HEK293 (cell line): Measurements from ENCODE around the gene ACADVL.

Experiments used
- CTCF ChIA-PET: fragments of 350-600 bp; formaldehyde crosslinking; extraction: SDS; loops from one replicate; lab custom pipeline; 2021; ENCODE audit warnings: antibody characterized with exemption; lab: Yijun Ruan, JAX
- POLR2A ChIA-PET: fragments of 300-600 bp; formaldehyde crosslinking; extraction: SDS; loops from one replicate; lab custom pipeline; 2020; ENCODE audit warnings: antibody characterized with exemption, inconsistent platforms; lab: Yijun Ruan, JAX
- H3K27ac ChIP-seq: fragments of 200-500 bp; sonication (Bioruptor generic); 2 replicates; pipeline ENCODE4 v1.5.1; 2014; ENCODE audit warnings: low read depth, low read length, control low read depth, inconsistent platforms; ENCODE audit errors: extremely low read depth
- H3K36me3 ChIP-seq, 2 experiments: fragments of 200-500 bp in 1 of 2; sonication (Bioruptor generic) in 1 of 2; 1 replicate in 1 of 2; 2 replicates in 1 of 2; pipeline ENCODE4 v1.5.1; 2014 to 2017; ENCODE audit warnings: inconsistent platforms in 2 of 2, low read length in 2 of 2; ENCODE audit not compliant: control insufficient read depth in 2 of 2, insufficient read depth in 1 of 2
- H3K4me1 ChIP-seq: fragments of 200-500 bp; sonication (Bioruptor generic); 2 replicates; pipeline ENCODE4 v1.5.1; 2014; ENCODE audit warnings: mild to moderate bottlenecking, low read length, inconsistent platforms; ENCODE audit not compliant: control insufficient read depth, insufficient read depth
- H3K4me3 ChIP-seq: 2 replicates; pipeline ENCODE4 v1.5.1; 2011; ENCODE audit warnings: low read depth, mild to moderate bottlenecking, control low read depth, low read length, moderate library complexity
- H3K9me3 ChIP-seq: fragments of 200-500 bp; sonication (Bioruptor generic); 2 replicates; pipeline ENCODE4 v1.5.1; 2014; ENCODE audit warnings: low read depth, low read length, inconsistent platforms; ENCODE audit not compliant: control insufficient read depth, insufficient read depth
- KLF9 ChIP-seq: fragments of 450-650 bp; formaldehyde crosslinking; IDR thresholded peaks from 2 replicates; pipeline ENCODE4 v1.5.1; 2016; ENCODE audit warnings: missing biosample characterization, missing genetic modification characterization, low read depth
- ZBTB17 ChIP-seq: fragments of 450-650 bp; formaldehyde crosslinking; IDR thresholded peaks from 2 replicates; pipeline ENCODE4 v1.5.1; 2016; ENCODE audit warnings: missing biosample characterization, missing genetic modification characterization
- ZNF157 ChIP-seq: fragments of 450-650 bp; formaldehyde crosslinking; IDR thresholded peaks from 2 replicates; pipeline ENCODE4 v1.5.1; 2016; ENCODE audit warnings: missing biosample characterization, missing genetic modification characterization
- ZNF223 ChIP-seq: fragments of 450-650 bp; formaldehyde crosslinking; IDR thresholded peaks from 2 replicates; pipeline ENCODE4 v1.5.1; 2016; ENCODE audit warnings: missing biosample characterization, missing genetic modification characterization
- ZNF302 ChIP-seq: fragments of 450-650 bp; formaldehyde crosslinking; IDR thresholded peaks from 2 replicates; pipeline ENCODE4 v1.5.1; 2016; ENCODE audit warnings: missing biosample characterization, missing genetic modification characterization, low read depth
- ZNF404 ChIP-seq: fragments of 450-650 bp; formaldehyde crosslinking; IDR thresholded peaks from 2 replicates; pipeline ENCODE4 v1.5.1; 2017; ENCODE audit warnings: missing biosample characterization, missing genetic modification characterization
- ZNF416 ChIP-seq: fragments of 450-650 bp; formaldehyde crosslinking; IDR thresholded peaks from 2 replicates; pipeline ENCODE4 v1.5.1; 2016; ENCODE audit warnings: missing biosample characterization, missing genetic modification characterization
- ZNF48 ChIP-seq: fragments of 450-650 bp; formaldehyde crosslinking; IDR thresholded peaks from 2 replicates; pipeline ENCODE4 v1.5.1; 2016; ENCODE audit warnings: missing biosample characterization, missing genetic modification characterization
- ZNF560 ChIP-seq: fragments of 450-650 bp; formaldehyde crosslinking; IDR thresholded peaks from 2 replicates; pipeline ENCODE4 v1.5.1; 2017; ENCODE audit warnings: missing biosample characterization, missing genetic modification characterization, borderline replicate concordance
- TF ChIP-seq, protein P1 (sequence below): fragments of 450-650 bp; formaldehyde crosslinking; IDR thresholded peaks from 2 replicates; pipeline ENCODE4 v1.5.1; 2017; ENCODE audit warnings: missing biosample characterization, mild to moderate bottlenecking, missing genetic modification characterization, moderate library complexity
- TF ChIP-seq, protein P2 (sequence below): fragments of 450-650 bp; formaldehyde crosslinking; IDR thresholded peaks from 2 replicates; pipeline ENCODE4 v1.5.1; 2016; ENCODE audit warnings: missing biosample characterization, missing genetic modification characterization
- TF ChIP-seq, protein P3 (sequence below): fragments of 450-650 bp; formaldehyde crosslinking; IDR thresholded peaks from 2 replicates; pipeline ENCODE4 v1.5.1; 2016; ENCODE audit warnings: missing biosample characterization, missing genetic modification characterization

The ACADVL gene

DNA sequence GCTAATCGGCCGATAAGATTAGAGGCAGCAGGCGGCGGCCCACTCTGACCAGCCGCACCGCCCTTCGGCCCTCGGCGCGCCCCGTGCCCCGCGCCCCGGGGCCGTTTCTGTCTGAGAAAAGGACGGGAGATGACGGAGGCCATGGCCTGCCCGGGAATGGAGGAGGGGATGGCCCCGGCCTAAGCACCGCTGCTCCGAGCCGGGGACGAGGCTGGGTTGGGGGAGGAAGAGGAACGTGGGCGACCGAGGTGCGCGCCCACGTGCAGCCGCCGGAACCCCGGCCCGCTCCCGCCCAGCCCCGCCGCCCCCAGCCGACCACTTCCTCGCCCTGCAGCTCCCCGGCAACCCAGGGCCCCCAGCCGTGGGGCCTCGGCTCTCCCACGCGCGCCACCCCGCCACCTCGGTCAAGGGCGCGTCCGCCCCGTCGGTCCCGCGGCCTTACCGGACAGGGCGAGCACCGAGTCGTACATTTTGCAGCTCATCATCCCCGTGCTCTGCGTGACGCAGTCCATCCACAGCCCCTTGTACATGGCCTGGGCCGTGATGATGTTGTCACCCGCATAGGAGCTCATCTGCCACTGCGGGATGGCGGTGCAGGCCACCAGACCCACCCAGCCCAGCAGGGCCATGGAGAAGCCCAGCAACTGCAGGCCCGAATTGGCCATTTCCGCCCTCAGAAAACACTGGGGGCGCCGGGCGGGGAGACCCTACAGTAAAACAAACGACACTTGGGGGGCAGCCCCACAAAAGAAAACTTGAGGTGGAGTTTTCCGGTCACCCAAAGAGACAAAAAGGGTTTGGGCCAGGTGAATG is 41.8 kb downstream of the ACADVL start:
- H3K36me3 ChIP-seq = peaks cover 16 to 40% of the 10 kb centered on the region in 2 experiments; a peak in 2 of 3 replicates
- ChIA-PET CTCF (interaction anchor here (0.6 kb wide), 1 partner anchor 35 kb away, joined by 3 read pairs; no protein-coding TSS in a partner anchor), POLR2A (interaction anchor here (1.0 kb wide), 1 partner anchor 37 kb away, joined by 3 read pairs; no protein-coding TSS in a partner anchor)
- H3K4me3 ChIP-seq = peak overlapping the region; percentile 40
- no peaks in the 10 kb centered on the region for H3K9me3 ChIP-seq
- H3K27ac ChIP-seq = peak overlapping the region; percentile 41; the same call in 1 of the 2 replicates
- peaks cover 18% of the 10 kb centered on the region for H3K4me1 ChIP-seq
- TF ChIP-seq ZNF157 (no peak), ZNF302 (tag by site-specific recombination) (no peak), ZNF223 (tag by site-specific recombination) (peak; percentile 55; the same call in 1 of the 2 replicates)
- TF ChIP-seq, protein P1, sequence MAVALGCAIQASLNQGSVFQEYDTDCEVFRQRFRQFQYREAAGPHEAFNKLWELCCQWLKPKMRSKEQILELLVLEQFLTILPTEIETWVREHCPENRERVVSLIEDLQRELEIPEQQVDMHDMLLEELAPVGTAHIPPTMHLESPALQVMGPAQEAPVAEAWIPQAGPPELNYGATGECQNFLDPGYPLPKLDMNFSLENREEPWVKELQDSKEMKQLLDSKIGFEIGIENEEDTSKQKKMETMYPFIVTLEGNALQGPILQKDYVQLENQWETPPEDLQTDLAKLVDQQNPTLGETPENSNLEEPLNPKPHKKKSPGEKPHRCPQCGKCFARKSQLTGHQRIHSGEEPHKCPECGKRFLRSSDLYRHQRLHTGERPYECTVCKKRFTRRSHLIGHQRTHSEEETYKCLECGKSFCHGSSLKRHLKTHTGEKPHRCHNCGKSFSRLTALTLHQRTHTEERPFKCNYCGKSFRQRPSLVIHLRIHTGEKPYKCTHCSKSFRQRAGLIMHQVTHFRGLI = no peak

DNA sequence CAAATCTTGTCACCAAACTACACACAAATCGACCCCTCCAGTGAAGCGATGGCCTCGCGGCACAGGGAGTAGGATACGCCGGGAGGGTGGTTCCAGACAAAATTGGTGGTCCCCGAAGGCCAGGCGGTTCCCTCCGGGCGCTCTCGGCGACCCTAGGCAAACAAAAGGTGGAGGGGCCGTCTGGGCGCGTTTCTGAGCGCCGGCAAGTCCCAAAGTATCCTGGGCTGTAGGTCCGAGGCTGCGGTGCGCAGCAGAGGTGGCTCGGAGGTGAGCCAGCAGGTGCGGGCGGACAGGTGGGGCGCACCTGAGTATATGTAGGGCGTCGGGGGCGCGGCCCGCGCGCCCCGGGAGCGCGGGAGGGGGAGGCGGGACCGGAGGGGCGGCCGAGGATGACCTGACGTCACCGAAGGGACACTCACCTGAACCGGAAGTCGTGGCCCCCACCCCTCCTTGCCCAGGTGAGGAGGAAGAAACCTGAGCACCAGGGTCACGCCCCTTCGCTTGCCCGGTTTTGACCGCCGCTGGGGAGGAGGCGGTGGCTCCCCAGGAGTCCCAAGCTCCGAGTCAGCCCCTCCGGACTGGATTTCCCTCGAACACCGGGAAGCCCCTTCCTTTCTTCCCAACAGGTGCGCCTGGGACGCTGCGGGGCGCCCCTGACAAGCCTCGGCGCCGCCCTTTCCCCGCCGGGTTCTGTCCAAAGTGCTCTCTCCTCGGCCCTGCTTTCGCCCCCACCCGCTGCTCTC is 42.6 kb downstream of the ACADVL start, which contains the start of gene CLDN7:
TSS of gene CLDN7 (minus strand) at position 287 of the 743 bp plus-strand sequence. CDS start 435 bp downstream, outside the sequence.
- H3K36me3 ChIP-seq = peaks cover 8 to 32% of the 10 kb centered on the region in 2 experiments; a peak in 2 of 3 replicates
- CTCF ChIA-PET = no interaction called here
- H3K4me1 ChIP-seq = peaks cover 18% of the 10 kb centered on the region
- POLR2A ChIA-PET = interaction anchor here (1.0 to 1.2 kb wide), 2 partner anchors 28 to 38 kb away, joined by 3 read pairs; partner anchors contain the start of gene DVL2
- no peaks in the 10 kb centered on the region for H3K9me3 ChIP-seq
- TF ChIP-seq ZBTB17 (tag by site-specific recombination) (no peak), KLF9 (tag by site-specific recombination) (no peak), ZNF48 (tag by site-specific recombination) (no peak), ZNF416 (no peak), ZNF560 (tag by site-specific recombination) (no peak), ZNF404 (tag by site-specific recombination) (no peak)
- TF ChIP-seq, protein P2, sequence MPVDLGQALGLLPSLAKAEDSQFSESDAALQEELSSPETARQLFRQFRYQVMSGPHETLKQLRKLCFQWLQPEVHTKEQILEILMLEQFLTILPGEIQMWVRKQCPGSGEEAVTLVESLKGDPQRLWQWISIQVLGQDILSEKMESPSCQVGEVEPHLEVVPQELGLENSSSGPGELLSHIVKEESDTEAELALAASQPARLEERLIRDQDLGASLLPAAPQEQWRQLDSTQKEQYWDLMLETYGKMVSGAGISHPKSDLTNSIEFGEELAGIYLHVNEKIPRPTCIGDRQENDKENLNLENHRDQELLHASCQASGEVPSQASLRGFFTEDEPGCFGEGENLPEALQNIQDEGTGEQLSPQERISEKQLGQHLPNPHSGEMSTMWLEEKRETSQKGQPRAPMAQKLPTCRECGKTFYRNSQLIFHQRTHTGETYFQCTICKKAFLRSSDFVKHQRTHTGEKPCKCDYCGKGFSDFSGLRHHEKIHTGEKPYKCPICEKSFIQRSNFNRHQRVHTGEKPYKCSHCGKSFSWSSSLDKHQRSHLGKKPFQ = no peak
- TF ChIP-seq, protein P3, sequence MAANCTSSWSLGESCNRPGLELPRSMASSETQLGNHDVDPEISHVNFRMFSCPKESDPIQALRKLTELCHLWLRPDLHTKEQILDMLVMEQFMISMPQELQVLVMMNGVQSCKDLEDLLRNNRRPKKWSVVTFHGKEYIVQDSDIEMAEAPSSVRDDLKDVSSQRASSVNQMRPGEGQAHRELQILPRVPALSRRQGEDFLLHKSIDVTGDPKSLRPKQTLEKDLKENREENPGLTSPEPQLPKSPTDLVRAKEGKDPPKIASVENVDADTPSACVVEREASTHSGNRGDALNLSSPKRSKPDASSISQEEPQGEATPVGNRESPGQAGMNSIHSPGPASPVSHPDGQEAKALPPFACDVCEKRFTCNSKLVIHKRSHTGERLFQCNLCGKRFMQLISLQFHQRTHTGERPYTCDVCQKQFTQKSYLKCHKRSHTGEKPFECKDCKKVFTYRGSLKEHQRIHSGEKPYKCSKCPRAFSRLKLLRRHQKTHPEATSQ (tag by site-specific recombination) = no peak
- TF ChIP-seq, all 188 proteins: peak for 0
- Histone ChIP-seq H3K27ac (peak within 1 kb of the TSS; percentile 80), H3K4me3 (peak within 1 kb of the TSS; percentile 40)
